ENCODE measurements around the gene S100A16.
"Not testable (repeated sequence)": the region's sequence is repeated elsewhere in the genome, so short reads cannot be mapped to it uniquely, and the experiment has no call there.

S100A16 gene

DNA sequence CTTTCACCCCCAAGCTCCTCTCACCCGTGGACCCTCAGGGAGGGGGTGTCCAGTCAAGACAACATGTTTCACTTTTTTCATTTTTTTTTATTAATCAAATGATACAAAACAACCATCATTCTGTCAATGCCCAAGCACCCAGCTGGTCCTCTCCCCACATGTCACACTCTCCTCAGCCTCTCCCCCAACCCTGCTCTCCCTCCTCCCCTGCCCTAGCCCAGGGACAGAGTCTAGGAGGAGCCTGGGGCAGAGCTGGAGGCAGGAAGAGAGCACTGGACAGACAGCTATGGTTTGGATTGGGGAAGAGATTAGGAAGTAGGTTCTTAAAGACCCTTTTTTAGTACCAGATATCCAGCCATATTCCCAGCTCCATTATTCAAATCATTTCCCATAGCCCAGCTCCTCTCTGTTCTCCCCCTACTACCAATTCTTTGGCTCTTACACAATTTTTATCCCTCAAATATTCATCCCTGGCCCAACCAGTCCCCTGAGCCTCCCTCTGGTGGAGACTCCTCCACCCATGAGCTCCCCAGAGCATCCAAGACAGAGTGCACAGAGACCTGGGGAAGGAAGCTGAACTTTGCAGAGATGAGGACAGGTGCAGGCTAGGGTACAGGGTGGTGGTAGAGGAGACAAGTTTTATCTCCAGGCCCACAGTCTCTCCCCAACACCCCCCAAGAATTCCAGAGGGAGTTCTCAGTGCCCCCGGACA lies 1.4 kb upstream of the S100A16 start:
- no peak for DNase-seq

DNA sequence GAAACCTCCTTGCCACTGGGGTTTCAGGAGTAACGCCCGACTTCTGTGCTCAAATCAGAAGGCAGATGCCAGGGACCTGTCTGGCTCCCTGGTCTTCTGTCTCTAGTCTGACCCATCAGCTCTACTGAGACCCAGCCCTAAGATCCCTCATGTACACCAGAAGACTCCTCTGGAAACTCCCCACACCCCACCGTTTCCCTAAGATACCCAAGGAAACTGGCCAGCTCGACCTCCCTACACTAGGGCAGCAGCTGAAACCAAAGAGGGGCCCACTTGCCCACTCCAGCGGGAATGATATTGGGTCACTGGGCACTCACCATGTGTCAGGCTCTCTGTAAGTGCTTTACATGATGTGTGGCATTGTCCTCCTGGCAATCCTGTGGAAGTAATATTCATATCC lies 469 bp upstream of the S100A16 start:
- DNase-seq = no peak

DNA sequence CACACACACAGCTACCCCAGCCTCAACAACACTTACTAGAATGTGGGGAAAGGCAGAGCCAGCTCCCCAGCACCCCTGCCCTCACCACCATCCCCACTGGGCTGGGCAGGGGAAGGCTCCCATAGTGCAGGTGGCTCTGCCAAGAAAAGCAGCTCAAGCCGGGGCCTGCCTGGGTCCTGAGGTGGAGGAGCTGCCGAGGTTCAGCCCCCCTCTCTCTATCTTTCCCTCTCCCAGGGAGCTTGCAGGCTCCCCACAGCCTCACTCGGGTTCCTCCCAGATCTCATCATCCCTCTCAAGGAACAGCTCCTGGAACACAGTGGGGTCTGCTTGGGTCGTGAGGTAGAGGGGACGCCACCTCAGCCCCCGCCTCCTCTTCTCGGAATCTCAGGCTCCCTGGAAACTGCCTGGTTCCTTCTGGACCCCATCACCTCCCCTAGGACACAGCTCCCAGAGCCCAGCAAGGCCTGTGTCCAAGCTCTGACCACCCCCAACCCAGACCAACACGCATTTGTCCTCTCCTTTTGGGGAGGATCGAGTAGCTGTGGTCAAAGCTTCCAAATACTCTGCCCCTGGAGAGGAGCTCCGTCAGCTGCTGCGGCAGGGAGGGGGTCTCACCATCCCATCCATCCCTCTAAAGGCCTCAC lies 704 bp downstream of the S100A16 start:
- DNase-seq = no peak

DNA sequence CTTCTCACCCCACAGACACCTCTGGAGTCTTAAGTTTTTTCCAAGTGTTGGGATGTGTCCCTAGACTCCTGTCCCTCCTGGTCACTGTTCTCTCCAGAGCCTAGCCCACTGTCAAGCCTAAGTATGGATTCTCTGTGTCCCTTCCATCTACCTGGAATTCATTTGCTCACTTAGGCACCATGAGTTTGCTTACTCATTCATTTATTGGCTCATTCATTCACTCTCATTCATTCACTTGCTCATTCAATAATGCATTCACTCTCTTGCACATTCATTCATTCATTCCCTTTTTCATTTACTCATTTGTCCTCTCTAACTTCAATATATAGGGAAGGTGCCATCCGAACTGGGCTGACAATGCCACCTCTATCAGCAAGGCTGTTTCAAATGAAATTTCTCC lies 1.6 kb downstream of the S100A16 start:
- DNase-seq = no peak

DNA sequence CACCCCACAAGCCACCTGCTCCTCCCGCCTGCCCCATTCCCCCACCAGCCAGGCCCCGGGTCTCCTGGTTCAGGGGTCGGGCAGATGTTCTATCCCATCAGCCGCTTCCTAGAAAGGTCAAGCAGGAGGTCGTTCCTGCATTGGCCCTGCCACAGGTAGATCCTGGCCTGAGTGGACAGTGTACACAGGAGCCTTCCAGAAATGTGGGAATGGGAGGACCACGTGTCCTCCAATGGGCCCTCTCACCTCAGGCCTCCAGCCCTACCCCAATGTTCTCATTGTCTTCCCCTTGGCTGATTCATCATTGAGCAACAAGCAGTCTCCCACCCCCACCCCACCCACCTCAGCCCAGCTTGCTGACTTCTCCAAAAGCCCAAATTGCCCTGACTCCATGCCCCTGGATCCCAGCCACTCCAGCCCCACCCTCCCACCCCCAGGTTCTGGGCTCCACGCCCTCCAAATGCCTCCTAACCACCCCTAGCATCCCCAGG lies 2.1 kb downstream of the S100A16 start:
- DNase-seq = no peak

DNA sequence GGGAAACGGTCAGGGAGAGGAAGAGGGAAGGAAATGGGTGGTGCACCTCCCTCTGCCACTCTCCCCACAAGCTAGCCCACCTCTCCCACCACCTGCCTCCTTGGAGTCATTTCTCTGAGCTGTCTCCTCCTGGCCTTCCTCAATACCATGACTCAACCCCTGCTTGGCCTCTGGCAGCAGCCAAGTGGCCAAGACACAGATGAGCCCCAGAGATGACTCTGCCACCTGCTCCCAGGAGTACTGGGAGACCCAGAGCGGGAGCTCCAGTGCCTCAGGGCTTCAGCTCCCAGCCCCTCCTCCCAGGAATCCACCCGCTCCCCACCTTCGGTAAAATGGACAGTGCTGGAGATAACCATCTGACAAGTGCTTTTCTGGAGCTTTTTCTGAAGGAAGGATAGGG lies 2.6 kb downstream of the S100A16 start:
- DNase-seq = no peak

DNA sequence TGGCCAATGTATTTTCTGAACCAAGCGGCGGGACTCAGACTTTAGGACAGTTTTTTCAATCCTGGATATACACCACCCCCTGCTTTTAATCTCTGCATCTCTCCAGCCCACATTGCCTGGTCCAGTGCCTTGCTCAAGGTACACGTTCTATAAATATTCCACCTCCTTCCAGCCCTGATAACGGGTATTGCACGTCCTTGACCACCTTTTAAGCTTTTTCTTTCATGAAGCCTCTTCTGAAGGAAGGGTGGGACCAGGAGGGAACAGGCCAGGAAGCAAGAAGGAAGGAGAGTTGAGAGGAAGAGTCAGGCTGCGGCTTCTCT lies 3.4 kb downstream of the S100A16 start:
- DNase-seq = no peak

DNA sequence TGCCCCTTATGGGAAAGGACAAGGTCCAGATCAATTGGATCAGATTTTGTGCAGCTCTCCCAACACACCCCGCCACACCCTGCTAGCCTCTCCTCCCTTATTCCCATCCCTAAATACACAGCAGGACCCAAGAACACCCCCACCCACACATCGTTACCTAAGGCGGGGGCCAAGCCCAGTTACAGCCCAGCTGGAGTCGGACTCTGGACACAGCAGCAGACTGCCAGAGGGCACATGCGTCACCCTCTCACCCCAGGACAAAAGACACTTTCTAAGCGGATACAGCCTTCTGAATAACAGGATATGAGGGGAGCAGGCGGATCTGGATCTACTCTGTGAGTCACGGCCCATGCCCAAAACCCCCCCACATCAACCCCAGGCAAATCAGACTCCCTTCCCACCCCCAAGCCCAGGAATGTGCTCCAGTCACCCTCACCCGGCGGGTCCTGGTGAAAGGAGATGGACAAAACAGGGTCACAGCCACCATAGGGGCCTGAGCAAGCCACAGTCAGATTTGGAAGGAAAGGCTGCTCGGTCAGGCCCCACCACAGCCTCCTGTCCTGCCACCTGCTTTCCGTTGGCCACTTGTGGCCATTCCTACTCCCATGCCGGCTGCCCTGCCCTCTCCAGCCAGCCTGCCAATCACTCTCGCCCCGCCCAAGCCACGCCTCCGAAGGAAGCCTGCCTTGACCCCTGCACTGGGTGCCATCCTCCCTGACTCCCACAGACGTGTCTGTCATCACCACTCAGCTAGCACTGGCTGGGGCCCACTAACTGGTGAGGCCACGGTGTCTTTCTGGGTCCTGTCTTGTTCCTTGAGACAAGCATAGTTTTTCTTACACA lies 4.0 kb downstream of the S100A16 start:
- DNase-seq = no peak

DNA sequence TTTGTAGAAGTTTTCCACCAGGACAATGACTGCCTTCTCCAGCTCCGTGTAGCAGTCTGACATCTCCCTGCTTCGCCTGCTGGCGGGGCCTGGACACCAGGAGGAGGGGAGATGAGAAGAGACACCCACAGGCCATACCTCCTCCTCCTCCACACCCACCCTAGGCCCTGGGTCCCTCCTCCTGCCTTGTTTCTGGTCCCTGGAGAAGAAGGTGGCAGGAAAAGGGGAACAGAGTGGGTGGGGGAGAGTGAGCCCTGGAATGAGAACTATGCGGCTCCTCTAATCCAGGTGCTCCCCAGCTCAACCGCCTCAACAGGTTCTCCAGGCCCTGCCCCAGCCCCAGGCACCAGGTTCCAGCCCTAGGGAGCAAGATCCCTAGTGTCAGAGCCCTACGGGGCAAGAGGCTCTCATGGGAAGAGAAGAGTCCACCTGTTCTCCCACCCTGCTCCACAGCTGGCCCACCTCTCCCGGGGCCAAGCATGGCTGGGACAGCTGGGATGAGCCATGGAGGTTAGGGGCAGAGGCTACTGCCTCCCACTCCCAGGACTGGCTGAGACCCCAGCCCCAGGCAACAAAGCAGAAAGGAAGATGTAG lies 4.8 kb downstream of the S100A16 start:
- DNase-seq = no peak

DNA sequence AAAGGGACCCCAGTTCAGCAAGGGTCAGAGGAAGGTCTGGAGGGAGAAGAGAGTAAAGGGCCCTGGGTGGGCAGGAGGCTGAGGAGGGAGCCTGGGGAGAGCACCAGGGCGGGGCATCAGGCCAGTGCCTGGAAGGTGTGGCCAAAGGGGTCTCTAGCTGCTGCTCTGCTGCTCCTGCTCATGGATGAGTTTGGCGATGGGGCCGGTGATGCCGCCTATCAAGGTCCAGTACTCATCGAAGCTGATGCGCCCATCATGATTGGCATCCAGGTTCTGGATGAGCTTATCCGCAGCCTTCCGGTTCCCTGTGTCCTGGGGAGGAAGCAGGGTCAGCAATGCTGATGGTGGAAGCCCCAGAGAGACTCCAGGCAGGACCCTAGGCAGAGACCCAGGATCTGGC lies 5.6 kb downstream of the S100A16 start:
- DNase-seq = no peak

DNA sequence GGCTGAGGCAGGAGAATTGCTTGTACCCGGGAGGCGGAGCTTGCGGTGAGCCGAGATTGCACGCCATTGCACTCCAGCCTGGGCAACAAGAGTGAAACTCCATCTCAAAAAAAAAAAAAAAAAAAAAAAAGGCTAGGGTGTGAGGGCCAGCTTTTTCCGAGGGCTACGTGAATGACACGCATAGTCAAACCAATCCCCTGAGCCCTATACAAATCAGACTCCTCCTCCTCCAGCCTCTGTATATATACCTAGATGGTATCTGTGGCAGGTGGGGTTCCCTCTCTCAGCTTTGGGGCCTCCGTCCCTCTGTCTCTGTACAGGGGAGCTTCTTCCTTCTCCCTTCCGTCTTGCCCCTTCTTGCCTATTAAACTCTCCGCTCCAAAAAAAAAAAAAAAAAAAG lies 6.7 kb downstream of the S100A16 start:
- DNase-seq = no peak

DNA sequence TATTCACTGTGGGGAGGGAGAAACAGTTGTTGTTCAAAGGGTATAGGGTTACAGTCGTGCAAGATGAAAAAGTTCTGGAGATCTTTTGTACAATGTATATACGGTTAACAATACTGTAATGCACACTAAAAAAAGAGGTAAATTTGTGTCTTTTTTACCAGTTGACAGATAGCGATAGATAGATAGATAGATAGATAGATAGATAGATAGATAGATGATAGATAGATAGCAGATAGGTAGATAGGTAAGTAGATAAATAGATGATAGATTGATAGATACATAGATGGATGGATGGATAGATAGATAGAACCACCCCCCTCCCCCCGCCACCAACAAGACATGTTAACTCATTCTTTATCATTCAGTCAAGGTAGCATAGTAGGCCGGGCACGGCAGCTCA lies 10.2 kb downstream of the S100A16 start:
- no peak for DNase-seq

DNA sequence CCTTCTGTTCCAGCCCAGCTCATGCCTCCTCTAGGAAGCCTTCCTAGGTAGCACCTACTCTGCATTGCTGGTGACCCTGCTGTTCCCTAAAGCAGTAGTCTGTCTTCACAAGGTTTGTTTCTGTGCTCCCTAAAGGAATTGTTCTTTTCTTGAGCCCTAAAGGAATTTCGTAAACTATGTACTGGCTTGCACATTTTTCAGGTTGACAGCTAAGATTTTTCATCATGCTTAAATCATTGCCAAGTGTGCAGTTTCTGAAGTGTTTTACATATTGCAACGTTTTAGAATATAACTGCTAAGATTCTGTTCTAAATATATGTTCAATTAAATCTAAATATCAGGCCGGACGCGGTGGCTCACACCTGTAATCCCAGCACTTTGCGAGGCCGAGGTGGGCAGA lies 13.1 kb downstream of the S100A16 start:
- DNase-seq = no peak

DNA sequence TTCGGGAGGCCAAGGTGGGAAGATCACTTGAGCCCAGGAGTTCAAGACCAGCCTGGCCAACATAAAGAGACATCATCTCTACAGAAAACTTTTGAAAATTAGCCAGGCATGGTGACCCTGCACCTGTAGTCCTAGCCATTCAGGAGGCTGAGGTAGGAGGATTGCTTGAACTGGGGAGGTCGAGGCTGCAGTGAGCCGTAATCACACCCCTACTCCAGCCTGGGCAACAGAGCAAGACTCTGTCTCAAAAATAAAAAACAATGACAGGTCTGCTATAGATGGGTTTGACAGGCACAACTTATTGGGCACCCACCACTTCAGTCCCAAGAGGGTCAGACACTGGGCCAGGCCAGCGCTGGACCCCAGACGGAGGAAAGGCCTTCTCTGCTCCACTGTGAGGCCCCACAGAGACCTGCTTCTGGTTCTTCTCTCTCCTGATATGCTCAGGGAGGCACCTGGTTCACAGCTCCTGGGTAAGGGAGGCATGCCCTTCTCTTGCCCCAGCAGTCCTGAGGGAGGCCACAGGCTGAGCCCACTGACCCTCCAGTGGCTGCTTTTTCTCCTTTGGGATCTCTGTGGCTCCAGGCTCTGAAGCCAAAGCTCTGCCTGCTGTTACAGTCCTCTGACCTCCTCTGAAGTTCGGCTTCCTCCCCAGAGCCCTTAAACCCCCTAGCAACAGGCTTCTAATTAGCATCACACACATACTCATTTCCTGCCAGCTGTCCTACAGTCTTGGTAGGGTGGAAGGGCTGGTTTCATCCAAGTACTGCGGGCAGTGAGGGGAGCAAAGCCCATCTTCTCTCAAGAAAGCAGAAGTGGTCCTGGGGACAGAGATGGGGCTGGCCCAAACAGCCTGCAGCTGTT lies 14.4 kb downstream of the S100A16 start:
- no peak for DNase-seq

DNA sequence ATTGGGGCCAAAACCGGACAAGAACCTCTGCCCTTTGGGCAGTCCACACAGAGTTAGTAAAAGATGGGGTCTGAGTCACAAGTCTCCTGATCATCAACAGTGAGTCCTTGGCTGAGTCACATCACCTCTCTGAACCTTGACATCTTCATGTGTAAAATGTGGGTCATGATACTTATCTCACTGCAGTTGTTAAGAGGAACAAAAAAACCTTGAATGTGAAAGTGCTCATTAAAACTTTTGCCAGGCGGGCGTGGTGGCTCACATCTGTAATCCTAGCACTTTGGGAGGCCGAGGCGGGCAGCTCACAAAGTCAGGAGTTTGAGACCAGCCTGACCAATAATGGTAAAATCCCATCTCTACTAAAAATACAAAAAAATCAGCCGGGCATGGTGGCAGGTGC lies 15.7 kb downstream of the S100A16 start:
- peak in 1 of 2 donors; percentile 21 for DNase-seq

DNA sequence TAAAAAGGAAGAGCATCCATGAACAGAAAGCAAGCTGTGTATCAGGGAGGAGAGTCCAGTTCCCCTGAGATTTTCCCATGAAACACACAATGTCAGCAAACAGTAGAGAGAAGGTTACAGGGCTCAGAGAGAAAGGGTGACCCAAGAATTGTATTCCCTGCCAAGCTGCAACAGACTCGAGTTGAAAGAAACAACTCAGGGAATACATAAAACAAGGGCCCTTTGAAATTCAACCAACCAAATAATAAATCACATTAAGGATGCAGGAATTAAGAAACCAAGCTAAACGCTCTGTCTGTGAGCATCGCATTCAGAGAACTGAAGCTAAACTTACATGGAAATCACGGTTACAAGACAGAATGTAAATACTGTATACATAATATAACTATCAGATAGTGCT lies 20.2 kb downstream of the S100A16 start:
- no peak for DNase-seq

DNA sequence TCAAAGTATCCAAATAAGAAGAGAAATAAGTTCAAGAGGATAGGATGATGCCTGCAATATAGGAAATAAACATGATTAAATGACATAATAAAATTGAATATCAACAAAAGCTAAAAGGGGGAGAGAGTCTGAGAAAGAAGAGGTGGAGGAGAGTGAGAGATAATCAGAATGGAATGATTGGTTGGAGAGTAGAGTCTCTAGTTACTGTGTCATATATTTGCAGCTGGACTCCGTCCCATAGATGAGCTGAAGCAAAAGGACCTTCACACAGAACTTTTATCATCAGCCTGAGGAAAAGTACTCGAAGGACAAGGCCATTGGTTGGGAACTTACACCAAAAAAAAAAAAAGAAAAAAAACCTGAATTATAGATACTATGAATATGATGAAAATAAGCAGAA lies 24.5 kb downstream of the S100A16 start:
- DNase-seq = no peak

DNA sequence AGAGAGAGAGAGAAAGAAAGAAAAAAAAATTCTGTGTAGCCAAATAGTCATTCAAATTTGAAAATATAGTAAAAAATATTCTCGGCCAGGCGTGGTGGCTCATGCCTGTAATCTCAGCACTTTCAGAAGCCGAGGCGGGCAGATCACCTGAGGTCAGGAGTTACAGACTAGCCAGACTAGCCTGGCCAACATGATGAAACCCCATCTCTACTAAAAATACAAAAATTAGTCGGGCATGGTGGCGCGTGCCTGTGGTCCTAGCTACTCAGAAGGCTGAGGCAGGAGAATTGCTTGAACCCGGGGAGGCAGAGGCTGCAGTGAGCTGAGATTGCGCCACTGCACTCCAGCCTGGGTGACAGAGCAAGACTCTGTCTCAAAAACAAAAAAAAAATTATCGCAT lies 24.9 kb downstream of the S100A16 start:
- not testable (repeated sequence) for DNase-seq

DNA sequence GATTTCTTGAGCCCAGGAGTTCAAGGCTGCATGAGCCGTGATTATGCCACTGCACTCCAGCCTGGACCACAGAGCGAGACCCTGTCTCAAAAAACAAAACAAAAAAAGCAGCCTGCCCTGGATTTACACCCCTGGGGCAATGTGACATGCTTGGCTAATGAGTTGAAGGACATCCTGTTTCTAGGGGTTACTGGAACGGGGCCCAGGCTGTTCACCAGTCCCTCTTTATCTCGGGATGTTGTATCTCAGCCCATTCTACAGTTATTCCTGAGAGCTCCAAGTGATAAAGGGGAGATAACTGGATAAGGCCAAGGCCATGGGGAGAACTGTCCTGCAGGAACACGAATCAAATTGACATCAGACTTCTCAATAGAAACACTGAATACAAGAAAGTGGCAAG lies 25.6 kb downstream of the S100A16 start:
- DNase-seq = no peak

DNA sequence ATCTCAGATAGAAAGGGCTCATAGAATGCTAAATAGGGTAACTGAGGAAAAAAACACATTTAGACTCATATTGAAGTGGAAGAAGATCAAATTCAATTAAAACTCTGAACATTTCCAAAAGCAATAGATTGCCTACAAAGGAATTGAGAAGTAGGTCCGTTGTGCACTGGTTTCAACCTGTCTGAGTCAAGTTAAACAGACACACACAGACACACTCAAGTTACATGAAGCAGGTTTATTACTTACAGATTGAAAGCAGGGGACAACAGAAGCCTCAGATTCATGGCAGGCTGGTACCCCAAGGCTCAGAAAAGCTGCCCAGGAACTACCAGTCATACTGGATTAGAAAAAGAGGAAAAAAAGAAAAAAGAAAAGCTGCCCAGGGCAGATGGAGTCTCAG lies 26.6 kb downstream of the S100A16 start:
- no peak for DNase-seq

DNA sequence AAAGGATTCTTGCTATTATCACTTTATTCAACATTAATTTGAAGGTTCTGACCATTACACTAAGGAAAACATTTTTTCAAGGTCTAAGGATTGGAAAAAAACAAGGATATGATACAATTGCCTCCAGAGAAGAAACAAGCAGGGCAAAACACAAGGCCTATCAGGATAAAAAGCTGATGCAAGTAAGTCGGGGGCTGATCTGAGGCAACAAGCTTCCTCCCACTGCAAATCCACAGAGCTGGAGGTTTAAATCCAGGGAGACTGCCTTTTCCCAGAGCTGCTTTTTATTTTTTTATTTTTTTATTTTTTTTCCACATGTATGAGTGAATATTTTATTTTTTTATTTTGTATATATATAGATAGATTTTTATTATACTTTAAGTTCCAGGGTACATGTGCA lies 27.9 kb downstream of the S100A16 start:
- no peak for DNase-seq

DNA sequence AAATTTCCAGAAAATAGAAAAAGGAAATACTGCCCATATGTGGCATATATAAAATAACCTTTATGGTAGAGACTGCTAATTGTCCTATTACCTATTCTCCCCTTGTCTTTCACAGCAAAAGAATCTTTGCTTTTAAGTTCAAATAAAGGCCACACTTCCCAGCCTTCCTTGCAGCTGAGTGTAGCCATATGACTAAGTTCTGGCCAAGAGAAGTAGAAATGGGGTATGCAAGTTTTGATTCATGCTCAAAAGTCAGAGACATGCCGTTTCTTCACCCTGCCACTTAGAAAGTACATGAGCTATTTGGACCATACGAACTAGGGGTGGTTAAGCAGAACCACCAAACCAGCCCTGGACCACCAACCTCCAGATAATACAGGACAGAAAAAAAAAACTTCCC lies 29.0 kb downstream of the S100A16 start:
- no peak for DNase-seq

DNA sequence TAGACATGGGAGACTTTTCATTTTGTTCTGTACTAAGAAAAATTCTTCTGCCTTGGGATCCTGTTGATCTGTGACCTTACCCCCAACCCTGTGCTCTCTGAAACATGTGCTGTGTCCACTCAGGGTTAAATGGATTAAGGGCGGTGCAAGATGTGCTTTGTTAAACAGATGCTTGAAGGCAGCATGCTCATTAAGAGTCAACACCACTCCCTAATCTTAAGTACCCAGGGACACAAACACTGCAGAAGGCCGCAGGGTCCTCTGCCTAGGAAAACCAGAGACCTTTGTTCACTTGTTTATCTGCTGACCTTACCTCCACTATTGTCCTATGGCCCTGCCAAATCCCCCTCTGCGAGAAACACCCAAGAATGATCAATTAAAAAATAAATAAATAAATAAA lies 29.4 kb downstream of the S100A16 start:
- not testable (repeated sequence) for DNase-seq

Measured in stimulated activated CD4-positive, alpha-beta T cell treated with anti-CD3 and anti-CD28 coated beads, Interleukin-2, amount 100 ng/mL, for 24 hours (primary cell).